Measurements from ENCODE around the gene PFKFB4.

DNA sequence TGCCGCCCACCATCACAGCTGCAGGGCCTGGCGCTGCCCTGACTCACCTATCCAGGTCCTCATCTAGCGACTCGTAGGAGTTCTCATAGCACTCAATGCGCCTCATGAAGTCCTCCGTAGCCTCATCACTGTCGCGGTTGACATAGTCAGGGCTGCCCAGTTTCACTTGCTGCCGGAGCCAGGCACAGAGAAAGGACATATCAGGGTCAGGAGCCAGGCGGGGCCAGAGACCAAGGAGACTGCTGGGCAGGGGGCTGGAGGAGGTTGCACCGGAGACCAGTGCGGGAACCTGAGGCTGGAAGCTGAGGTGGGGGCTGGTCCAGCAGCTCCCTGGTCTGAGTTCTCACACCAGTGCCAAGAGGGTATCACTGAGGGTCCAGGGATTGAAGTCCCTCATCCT lies 18.2 kb downstream of the PFKFB4 start:
- TF ChIP-seq, protein P1, sequence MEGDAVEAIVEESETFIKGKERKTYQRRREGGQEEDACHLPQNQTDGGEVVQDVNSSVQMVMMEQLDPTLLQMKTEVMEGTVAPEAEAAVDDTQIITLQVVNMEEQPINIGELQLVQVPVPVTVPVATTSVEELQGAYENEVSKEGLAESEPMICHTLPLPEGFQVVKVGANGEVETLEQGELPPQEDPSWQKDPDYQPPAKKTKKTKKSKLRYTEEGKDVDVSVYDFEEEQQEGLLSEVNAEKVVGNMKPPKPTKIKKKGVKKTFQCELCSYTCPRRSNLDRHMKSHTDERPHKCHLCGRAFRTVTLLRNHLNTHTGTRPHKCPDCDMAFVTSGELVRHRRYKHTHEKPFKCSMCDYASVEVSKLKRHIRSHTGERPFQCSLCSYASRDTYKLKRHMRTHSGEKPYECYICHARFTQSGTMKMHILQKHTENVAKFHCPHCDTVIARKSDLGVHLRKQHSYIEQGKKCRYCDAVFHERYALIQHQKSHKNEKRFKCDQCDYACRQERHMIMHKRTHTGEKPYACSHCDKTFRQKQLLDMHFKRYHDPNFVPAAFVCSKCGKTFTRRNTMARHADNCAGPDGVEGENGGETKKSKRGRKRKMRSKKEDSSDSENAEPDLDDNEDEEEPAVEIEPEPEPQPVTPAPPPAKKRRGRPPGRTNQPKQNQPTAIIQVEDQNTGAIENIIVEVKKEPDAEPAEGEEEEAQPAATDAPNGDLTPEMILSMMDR (IDR thresholded peaks at IDR 0.05 in 2 of 3, conservative IDR thresholded peaks at IDR 0.05 in 1 of 3; ENCODE audit: insufficient read depth in 2 of 3, low read depth in 1 of 3, low read length in 3 of 3): no peak
- TF ChIP-seq JUND (IDR thresholded peaks at IDR 0.05; ENCODE audit: borderline replicate concordance, low read depth, low read length) (no peak), JUND (tag; IDR thresholded peaks at IDR 0.05; ENCODE audit: borderline replicate concordance, low read depth, low read length) (no peak)

Data from K562 (cell line).